ENCODE data around the gene MBD3. TPM values are rescaled to one million over a fixed set of nuclear protein-coding genes. Genes with fewer than 3 reads are reported as not detected.

The MBD3 gene
- total and polyA plus RNA-seq, 4 donors, result 12.4 to 57.6 (median 50.2) TPM

GRCh38 chr19:1634242-1634937, 41.7 kb upstream of the MBD3 start:
- Histone ChIP-seq H3K9me3 (ENCODE audit: control insufficient read depth in 4 of 4, low read length in 3 of 4) (peaks cover 0 to 2% (median 0%) of the 10 kb centered on the region in 4 donors), H3K9ac (ENCODE audit: low read depth in 1 of 2, low read length in 2 of 2) (no peak overlapping the region), H3K4me1 (ENCODE audit: control insufficient read depth in 4 of 4, insufficient read depth in 4 of 4, low read length in 3 of 4) (no peaks in the 10 kb centered on the region), H3K27ac (ENCODE audit: low read depth in 1 of 2, low read length in 2 of 2) (no peak overlapping the region), H3K36me3 (ENCODE audit: control insufficient read depth in 4 of 4, insufficient read depth in 3 of 4, low read depth in 1 of 4, low read length in 3 of 4) (peaks cover 0 to 6% (median 3%) of the 10 kb centered on the region in 4 donors), H3K27me3 (ENCODE audit: control insufficient read depth in 4 of 4, insufficient read depth in 4 of 4, low read length in 3 of 4) (no peaks in the 10 kb centered on the region), H3K4me3 (ENCODE audit: low read depth in 1 of 3, low read length in 3 of 3) (no peak overlapping the region)
- TF ChIP-seq MAX (IDR thresholded peaks at IDR 0.05) (no peak), RXRA (IDR thresholded peaks at IDR 0.05) (no peak), FOXA2 (IDR thresholded peaks at IDR 0.05) (no peak), HNF4G (IDR thresholded peaks at IDR 0.05) (no peak), JUND (IDR thresholded peaks at IDR 0.05) (no peak), GABPA (IDR thresholded peaks at IDR 0.05 in 1 of 2, conservative IDR thresholded peaks at IDR 0.05 in 1 of 2) (no peak), ZBTB33 (IDR thresholded peaks at IDR 0.05) (no peak), YY1 (IDR thresholded peaks at IDR 0.05) (no peak), CTCF (IDR thresholded peaks at IDR 0.05; ENCODE audit: low read depth, low read length, missing input control) (no peak), REST (IDR thresholded peaks at IDR 0.05) (no peak), NR2F2 (IDR thresholded peaks at IDR 0.05) (no peak), ATF3 (IDR thresholded peaks at IDR 0.05) (no peak), RAD21 (IDR thresholded peaks at IDR 0.05) (no peak)
- 97% methylated on average over 19 of the region's 19 CpGs for WGBS
- no peak for DNase-seq (ENCODE audit: low spot score)

- 91% methylated on average over 11 of the region's 11 CpGs for WGBS
- Histone ChIP-seq H3K4me3 (ENCODE audit: low read depth in 1 of 3, low read length in 3 of 3) (no peak overlapping the region), H3K27ac (ENCODE audit: low read depth in 1 of 2, low read length in 2 of 2) (no peak overlapping the region), H3K9me3 (ENCODE audit: control insufficient read depth in 4 of 4, low read length in 3 of 4) (peaks cover 0 to 2% (median 0%) of the 10 kb centered on the region in 4 donors), H3K36me3 (ENCODE audit: control insufficient read depth in 4 of 4, insufficient read depth in 3 of 4, low read depth in 1 of 4, low read length in 3 of 4) (peaks cover 0 to 6% (median 3%) of the 10 kb centered on the region in 4 donors), H3K9ac (ENCODE audit: low read depth in 1 of 2, low read length in 2 of 2) (no peak overlapping the region), H3K4me1 (ENCODE audit: control insufficient read depth in 4 of 4, insufficient read depth in 4 of 4, low read length in 3 of 4) (no peaks in the 10 kb centered on the region), H3K27me3 (ENCODE audit: control insufficient read depth in 4 of 4, insufficient read depth in 4 of 4, low read length in 3 of 4) (no peaks in the 10 kb centered on the region)
- DNase-seq (ENCODE audit: low spot score), result no peak
- TF ChIP-seq MAX (IDR thresholded peaks at IDR 0.05) (no peak), ATF3 (IDR thresholded peaks at IDR 0.05) (no peak), RXRA (IDR thresholded peaks at IDR 0.05) (no peak), YY1 (IDR thresholded peaks at IDR 0.05) (no peak), REST (IDR thresholded peaks at IDR 0.05) (no peak), EGR1 (IDR thresholded peaks at IDR 0.05; ENCODE audit: low read depth in 2 of 2) (no peak), FOXA1 (IDR thresholded peaks at IDR 0.05) (no peak), NR2F2 (IDR thresholded peaks at IDR 0.05) (no peak), FOXA2 (IDR thresholded peaks at IDR 0.05) (no peak)
These were observed 40.7 kb upstream of the MBD3 start for GRCh38 chr19:1633269-1633826.
